ENCODE results near the gene ZCCHC24.

DNA sequence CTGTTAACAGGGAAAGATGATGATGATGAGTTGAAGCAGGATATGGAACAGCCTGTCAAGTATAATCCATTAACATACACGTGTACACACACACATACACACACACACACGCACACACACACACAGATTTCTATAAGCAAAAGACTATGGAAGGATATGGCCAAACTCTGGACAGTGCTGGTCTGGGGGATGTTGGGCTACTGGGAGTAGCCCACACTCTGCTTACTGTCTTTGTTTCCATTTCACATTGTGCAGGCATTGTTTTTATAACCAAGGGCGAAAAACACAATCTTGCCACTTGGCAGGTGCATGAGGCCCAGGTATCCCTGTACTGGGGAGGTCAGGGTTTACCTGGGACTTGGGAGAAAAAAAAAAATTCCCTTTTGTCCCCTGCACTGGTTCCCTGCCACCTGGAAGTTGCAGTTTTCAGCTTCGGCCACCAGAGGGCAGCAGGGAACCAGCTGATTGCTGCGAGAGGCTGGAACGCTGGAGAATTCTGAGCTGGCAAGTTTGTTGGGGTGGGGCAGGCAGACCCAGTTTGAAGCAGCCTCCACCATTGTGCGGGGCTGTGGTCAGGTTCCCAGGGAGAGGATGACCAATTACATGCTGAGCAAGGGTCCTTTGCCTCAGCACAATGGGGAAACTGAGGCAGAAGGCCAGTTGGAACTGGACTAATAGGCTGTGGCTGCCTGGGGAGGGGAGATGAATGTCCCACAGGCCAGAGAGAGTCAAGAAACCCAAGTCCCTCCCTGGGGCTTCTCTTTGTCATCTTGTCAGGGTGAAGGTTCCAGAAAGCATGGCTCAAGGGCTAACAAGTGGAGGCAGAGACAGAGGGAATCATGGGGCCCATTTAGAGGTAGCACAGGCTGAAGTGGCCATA, 70.9 kb downstream of the ZCCHC24 start:
- TF ChIP-seq, protein P1, sequence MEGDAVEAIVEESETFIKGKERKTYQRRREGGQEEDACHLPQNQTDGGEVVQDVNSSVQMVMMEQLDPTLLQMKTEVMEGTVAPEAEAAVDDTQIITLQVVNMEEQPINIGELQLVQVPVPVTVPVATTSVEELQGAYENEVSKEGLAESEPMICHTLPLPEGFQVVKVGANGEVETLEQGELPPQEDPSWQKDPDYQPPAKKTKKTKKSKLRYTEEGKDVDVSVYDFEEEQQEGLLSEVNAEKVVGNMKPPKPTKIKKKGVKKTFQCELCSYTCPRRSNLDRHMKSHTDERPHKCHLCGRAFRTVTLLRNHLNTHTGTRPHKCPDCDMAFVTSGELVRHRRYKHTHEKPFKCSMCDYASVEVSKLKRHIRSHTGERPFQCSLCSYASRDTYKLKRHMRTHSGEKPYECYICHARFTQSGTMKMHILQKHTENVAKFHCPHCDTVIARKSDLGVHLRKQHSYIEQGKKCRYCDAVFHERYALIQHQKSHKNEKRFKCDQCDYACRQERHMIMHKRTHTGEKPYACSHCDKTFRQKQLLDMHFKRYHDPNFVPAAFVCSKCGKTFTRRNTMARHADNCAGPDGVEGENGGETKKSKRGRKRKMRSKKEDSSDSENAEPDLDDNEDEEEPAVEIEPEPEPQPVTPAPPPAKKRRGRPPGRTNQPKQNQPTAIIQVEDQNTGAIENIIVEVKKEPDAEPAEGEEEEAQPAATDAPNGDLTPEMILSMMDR (IDR thresholded peaks at IDR 0.05; ENCODE audit: extremely low read depth in 1 of 2, insufficient read depth in 1 of 2, low read depth in 1 of 2, low read length in 2 of 2) = peak; percentile 90
- TF ChIP-seq EZH2 (IDR thresholded peaks at IDR 0.05; ENCODE audit: borderline replicate concordance, low read depth, low read length, severe bottlenecking) = no peak
- no peak for TF ChIP-seq POLR2A (IDR thresholded peaks at IDR 0.05; ENCODE audit: low read depth, low read length)
- no peak for TF ChIP-seq JUN (IDR thresholded peaks at IDR 0.05; ENCODE audit: borderline replicate concordance, insufficient read depth, insufficient read length, low read depth)
- TF ChIP-seq FOS (IDR thresholded peaks at IDR 0.05; ENCODE audit: borderline replicate concordance, insufficient read depth, low read length) = no peak
- TF ChIP-seq, protein P2, sequence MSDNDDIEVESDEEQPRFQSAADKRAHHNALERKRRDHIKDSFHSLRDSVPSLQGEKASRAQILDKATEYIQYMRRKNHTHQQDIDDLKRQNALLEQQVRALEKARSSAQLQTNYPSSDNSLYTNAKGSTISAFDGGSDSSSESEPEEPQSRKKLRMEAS (IDR thresholded peaks at IDR 0.05; ENCODE audit: insufficient read depth, insufficient read length) = no peak

Data from endothelial cell of umbilical vein (primary cell).